Fibroblast of the aortic adventitia (primary cell): ENCODE results near the gene FHIT. TPM values are rescaled to one million over a fixed set of nuclear protein-coding genes. Genes with fewer than 3 reads are reported as not detected.

Source experiments
- DNase-seq: peaks from one replicate; pipeline ENCODE4 v3.0.0-alpha.2; 2010; ENCODE audit warnings: low read depth
- H3K4me3 ChIP-seq: 2 replicates; pipeline ENCODE4 v1.5.1; 2011; ENCODE audit warnings: low read depth, mild to moderate bottlenecking, control low read depth, low read length, moderate library complexity
- total RNA-seq: library from RNA; depleted of rRNA; stranded (reverse); fragments of >200 nt; gene quantifications from 2 replicates; pipeline ENCODE4 v1.2.3, GENCODE V29; 2012; ENCODE audit warnings: low replicate concordance
- TF ChIP-seq, protein P1 (sequence below): IDR thresholded peaks from 2 replicates; pipeline ENCODE4 v1.5.1; 2011; ENCODE audit warnings: mild to moderate bottlenecking, low read length, control low read depth, inconsistent platforms; ENCODE audit not compliant: insufficient read depth

Gene FHIT
- total RNA-seq, 1 donor = 1.5 TPM

DNA sequence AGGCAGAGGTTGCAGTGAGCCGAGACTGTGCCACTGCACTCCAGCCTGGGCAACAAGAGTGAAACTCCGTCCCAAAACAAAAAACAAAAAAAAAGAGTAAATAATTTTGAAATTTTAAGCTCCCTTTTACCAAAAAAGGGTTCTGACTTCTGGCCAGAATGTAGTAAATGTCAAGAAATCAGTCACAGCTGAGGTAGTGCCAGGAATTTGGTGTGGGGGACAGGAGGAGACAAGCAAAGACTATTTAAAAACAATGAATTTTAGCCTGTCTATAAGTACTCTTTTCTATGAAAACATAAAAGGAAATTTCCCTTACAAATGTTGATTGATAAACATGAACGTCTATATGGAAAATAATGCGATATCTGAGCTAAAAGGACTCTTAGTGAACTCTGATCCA, 363.7 kb downstream of the FHIT start:
- no peak for DNase-seq
- TF ChIP-seq, protein P1, sequence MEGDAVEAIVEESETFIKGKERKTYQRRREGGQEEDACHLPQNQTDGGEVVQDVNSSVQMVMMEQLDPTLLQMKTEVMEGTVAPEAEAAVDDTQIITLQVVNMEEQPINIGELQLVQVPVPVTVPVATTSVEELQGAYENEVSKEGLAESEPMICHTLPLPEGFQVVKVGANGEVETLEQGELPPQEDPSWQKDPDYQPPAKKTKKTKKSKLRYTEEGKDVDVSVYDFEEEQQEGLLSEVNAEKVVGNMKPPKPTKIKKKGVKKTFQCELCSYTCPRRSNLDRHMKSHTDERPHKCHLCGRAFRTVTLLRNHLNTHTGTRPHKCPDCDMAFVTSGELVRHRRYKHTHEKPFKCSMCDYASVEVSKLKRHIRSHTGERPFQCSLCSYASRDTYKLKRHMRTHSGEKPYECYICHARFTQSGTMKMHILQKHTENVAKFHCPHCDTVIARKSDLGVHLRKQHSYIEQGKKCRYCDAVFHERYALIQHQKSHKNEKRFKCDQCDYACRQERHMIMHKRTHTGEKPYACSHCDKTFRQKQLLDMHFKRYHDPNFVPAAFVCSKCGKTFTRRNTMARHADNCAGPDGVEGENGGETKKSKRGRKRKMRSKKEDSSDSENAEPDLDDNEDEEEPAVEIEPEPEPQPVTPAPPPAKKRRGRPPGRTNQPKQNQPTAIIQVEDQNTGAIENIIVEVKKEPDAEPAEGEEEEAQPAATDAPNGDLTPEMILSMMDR = no peak
- no peak overlapping the region for H3K4me3 ChIP-seq

DNA sequence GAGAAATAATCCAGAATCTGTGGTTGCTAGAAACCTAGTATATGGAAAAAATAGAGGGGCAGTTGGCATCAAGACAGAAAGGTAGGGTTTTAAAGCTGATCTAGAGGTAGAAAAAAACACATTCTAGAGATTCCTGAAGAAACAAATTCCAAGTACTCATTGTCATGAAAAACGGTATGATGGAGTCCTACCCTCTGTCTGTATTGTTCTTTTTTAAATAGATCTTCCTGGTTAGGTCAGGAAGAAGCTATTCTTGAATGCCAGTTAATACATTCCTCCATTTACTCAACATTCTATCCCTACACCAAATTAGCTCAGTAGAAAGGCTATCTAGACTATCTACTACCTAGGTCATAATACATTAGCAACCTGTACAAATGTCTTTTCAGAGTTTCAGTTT, 364.7 kb downstream of the FHIT start:
- TF ChIP-seq, protein P1 = no peak
- DNase-seq = no peak

DNA sequence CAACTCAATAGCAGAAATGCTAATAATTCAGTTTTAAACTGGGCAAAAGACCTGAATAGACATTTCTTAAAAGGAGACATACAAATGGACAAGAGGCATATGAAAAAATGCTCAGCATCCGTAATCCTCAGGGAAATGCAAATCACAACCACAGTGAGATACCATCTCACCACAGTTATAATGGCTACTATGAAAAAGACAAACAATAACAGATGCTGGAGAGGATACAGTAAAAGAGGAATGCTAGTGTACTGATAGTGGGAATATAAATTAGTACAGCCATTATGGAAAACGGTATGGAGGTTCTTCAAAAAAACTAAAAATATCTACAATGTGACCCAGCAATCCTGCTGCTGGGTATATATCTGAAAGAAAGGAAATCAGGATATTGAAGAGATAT, 367.2 kb downstream of the FHIT start:
- no peak overlapping the region for H3K4me3 ChIP-seq
- TF ChIP-seq, protein P1 = no peak
- DNase-seq = no peak

More for the DNA sequence above, 364.7 kb downstream of the FHIT start:
- H3K4me3 ChIP-seq = no peak overlapping the region

DNA sequence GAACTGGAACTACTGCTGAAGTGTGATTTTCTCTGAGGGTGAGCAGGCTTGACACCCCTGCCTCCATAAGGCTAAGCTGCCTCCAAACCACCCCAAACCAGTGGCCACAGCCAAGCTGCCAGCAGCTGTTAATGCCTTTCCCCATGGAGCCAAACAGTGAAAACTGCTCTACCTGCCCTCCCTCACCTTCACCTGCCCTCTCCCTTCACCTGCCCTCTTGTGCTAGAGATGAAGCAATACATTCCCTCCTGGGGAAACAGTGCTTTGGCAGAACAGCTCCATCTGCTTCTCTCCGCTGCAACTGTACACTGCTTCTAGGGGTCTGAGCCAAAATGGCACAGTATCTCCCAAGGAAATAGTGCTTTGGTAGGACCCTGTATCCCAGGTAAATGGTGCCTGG, 374.1 kb downstream of the FHIT start:
- no peak for DNase-seq
- TF ChIP-seq, protein P1 = no peak
- no peak overlapping the region for H3K4me3 ChIP-seq

DNA sequence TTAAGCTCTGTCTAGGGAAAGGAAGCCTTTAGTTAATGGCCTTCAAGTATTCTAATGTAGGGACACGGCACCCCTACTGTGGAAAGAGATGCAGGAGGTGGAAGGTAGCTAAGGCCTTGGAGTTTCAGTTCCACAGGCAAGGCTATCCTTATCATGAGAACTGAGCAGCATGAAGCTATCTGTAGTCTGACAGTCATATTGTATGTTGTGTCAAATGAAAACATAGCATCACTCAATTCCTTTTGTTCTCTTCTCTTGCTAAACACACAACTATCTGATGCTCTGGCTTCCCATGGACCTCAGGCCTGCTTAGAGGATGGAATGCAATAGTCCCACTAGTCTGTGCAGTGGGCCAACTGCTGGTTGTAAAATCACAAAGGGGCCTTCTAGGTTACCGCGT, 380.9 kb downstream of the FHIT start:
- TF ChIP-seq, protein P1 = no peak
- no peak for DNase-seq
- no peak overlapping the region for H3K4me3 ChIP-seq

DNA sequence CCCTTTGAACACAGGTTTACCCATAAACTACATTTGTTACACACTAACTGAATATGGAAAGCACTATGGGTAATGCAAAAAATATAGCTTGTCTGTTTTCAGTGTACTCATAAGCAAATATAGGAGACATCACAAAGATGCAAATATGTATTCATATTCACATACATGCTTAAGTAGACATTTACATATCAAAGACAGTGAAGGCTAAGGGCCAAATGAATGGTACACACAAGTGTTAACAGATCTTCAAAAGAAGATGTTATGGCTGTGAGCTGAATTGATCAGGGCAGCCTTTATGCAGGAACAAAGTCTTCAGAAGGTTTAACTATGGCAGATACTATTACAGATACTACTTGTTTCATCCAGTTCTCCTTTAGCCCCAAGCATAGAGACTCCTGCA, 384.1 kb downstream of the FHIT start:
- no peak for DNase-seq
- H3K4me3 ChIP-seq = no peak overlapping the region
- TF ChIP-seq, protein P1 = no peak
